Activated CD8-positive, alpha-beta memory T cell treated with anti-CD3 and anti-CD28 coated beads, Interleukin-2, amount 50 U/mL, for 48 hours (primary cell): Measurements from ENCODE around the gene AKR1A1.
"Not testable (repeated sequence)": the region's sequence is repeated elsewhere in the genome, so short reads cannot be mapped to it uniquely, and the experiment has no call there.

Source experiments
- DNase-seq: peaks from one replicate; pipeline ENCODE4 v3.0.0-alpha.2; 2020

Gene AKR1A1

DNA sequence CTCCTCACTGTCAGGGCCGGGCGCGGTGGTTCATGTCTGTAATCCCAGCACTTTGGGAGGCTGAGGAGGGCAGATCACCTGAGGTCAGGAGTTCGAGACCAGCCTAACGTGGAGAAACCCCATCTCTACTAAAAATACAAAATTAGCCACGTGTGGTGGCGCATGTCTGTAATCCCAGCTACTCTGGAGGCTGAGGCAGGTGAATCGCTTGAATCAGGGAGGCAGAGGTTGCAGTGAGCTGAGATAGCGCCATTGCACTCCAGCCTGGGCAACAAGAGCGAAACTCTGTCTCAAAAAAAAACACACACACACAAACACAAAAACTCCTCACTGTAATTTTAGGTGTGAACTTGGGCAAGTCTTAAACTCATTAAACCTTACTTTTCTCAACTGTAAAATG is 26.7 kb upstream of the AKR1A1 start:
- not testable (repeated sequence) for DNase-seq

DNA sequence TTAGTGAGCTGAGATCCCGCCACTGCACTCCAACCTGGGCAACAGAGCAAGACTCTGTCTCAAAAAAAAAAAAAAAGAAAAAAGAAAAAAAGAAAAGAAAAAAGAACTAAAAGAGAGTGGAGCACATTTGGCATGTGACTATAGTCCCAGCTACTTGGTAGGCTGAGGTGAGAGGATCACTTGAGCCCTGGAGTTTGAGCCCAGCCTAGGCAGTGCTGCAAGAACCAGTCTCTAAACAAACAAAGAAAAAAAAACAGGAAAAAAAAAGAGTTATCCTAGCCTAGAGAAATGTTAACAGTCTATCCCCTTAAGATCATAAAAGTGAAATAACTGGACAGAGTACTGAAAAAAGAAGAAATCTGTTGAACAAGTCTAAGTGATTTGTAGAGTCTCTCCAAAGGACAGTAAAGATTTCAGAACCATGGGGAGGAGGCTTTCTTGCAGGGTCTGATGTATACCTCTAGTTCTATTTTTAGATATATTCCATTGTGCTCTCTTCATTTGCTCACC is 24.4 kb upstream of the AKR1A1 start:
- no peak for DNase-seq

DNA sequence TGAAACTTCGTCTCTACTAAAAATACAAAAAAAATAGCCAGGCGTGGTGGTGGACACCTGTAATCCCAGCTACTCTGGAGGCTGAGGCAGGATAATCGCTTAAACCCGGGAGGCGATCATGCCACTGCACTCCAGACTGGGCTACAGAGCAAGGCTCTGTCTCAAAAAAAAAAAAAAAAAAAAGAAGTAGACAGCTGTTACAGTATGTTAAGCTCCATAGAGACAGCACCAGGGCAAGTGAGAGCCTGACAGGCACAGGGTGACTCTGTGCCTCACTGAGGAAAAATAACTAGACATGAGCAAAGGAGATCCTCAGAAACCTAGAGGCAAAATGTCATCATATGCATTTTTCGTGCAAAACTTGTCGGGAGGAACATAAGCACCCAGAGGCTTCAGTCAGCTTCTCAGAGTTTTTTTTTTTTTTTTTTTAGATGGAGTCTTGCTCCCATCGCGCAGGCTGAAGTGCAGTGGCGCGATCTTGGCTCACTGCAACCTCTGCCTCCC is 19.9 kb upstream of the AKR1A1 start:
- no peak for DNase-seq

DNA sequence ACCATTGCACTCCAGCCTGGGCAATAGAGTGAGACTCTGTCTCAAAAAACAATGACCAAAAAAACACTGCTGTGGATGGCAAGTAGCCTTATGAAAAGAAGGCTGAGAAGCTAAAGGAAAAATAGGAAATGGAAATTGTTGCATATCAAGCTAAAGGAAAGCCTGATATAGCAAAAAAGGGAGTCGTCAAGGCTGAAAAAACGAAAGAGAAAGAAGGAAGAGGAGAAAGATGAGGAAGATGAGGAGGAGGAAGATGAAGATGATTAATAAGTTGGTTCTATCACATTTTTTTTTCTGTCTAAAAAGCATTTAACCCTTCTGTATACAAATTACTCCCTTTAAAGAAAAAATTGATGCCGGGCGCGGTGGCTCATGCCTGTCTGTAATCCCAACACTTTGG is 18.8 kb upstream of the AKR1A1 start:
- no peak for DNase-seq

DNA sequence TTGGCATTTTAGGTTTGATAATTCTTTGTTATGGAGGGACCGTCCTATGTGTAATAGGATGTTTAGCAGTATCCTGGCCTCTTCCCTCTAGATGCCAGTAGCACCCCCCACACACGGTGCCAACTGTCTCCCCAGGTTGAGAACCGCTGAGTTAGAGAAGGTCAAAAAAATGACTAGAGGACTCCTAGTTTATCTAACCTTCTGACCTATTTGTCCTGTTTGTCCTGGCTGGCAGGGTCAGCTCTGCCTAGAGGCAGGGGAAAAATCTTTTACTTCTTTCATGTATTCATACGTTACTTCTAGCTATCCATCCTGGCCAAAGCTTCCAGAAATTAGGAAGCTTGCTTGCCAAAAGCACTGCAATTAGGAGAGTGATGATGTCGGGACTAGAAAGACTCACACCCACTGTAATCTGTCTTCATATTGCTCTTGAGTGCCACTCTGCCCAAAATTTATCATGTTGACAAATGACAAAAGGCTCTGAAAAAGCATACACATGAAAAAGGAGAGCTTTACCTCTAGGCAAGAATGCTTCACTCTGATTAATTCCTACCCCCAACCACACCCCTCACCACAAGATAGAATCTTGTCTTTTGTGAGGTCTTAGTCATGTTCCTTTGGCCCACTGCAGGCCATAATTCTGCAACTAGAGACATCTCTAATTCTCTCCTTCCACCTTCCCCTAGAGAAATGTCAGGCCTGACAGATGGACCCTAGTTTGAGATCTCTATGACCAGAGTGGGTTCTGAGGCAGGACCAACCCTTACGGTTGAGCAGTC is 14.4 kb upstream of the AKR1A1 start:
- no peak for DNase-seq

DNA sequence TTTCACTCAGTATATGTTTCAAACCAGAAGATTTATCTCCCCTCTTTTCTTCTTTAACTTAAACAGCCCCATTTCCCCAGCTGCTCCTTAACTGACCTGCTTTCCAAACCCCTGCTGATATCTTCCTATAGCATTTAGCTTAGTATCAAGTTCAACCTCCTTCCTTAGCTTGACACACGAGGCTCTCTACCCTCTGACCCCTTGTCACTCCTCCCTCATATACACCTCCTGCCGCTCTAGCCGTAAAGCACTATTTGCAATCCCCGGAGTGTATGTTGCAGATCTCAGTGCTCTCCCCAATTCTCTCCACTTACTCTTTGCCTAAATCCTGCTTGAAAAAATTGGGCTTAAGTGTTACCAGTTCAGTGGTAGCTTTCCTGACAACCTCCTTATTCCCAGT is 13.7 kb upstream of the AKR1A1 start:
- no peak for DNase-seq

DNA sequence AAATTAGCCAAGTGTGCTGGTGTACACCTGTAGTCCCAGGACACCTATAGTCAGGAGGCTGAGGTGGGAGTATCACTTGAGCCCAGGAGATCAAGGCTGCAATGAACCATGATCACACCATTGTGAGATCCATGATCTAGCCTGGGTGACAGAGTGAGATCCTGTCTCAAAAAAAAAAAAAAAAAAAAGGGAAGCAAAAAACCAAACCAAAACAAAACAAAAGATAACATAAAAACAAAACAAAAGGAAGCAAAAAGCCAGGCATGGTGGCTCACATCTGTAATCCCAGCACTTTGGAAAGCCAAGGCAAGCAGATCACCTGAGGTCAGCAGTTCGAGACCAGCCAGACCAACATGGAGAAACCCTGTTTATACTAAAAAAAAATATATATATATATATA is 9.4 kb upstream of the AKR1A1 start:
- DNase-seq = no peak

DNA sequence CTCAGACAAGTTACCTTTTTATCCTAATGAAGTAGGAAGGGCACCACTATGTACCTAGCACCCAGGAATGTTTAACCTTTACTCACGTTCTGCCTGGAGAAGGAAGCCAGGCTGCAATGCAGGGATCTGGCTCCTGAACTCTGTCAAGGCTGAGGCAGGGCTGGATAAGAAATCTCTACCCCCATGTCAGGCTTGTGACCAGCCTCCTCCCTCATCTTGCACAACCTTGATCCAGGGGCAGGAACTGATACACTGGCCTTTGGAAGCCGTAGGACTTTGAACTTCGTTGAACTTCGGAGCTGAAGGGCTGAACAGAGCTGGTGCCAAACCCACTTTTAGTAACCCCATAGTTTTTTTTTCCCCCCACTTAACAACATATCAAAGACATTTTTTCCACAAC is 8.0 kb upstream of the AKR1A1 start:
- DNase-seq = no peak

DNA sequence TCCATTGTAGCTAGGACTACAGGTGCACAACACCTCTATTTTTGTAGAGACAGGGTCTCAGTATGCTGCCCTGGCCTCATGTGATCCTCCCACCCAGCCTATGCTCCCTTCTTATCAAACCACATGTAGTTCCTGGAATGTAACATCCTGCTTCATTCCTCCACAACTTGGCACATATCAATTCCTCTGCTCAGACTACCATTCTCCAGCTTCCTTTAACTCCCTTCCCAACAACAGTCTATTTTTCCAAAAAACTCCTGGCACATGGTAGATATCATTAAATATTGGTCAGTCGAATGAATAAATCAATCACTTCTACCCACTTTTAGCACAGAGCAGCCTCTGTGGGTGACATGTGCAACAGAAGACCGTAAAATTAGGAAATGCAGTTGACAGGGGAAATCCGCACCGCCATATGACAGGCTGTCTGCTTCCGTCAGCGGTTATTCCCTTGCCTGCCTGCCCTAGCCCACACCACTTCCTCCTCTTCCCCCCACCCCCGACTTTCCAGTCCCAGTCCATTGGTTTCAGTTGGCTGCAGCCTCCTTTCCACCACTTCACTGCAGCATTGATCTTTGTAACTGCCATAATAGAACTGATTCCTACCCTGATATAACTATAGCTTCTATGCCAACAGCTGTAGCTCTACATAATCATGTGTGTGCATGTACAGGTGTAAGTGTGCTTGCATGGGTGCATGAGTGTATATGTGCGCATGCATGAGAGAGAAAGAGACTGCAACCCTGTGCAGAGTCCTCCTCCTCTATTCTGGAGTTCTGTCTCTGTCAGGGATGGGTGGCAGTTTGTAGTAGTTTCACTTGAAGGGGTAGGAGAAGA is 6.8 kb upstream of the AKR1A1 start:
- DNase-seq = peak; percentile 78

DNA sequence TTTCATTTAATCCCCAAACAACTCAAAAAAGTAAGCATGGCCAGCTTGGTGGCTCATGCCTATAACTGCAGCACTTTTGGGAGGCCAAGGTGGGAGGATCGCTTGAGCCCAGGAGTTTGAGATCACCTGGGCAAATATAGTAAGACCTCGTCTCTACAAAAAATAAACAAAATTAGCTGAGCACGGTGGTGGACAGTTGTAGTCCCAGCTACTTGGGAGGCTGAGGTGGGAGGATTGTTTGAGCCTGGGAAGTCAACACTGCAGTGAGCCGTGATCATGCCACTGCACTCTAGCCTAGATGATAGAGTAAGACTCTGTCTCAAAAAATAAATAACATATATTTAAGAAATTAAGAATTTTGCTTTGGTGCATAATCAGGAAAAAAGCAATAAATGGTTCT is 6.1 kb upstream of the AKR1A1 start:
- DNase-seq = no peak

DNA sequence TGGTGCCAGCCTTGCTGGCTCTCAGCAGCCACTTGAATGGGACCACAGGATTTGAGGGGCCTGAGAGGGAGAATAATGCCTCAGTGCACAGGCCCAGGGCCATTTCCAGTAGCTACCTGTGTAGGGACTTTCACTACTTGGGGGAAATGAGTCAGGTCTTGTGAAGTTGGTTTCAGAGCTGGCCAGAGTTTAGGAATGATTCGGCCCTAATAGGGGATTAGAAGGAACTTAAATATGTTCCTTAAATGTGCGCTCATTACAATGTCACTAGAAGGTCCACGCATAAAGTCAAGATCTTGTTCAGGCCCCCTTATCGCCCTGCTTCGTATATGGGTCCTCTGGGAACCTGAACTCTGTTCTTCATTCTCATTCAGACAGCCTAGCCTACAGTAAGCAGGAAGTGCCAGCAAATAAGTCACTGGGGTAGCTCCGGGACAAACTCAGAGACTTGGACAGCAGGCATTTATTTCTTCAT is 5.6 kb upstream of the AKR1A1 start:
- peak; percentile 57 for DNase-seq

DNA sequence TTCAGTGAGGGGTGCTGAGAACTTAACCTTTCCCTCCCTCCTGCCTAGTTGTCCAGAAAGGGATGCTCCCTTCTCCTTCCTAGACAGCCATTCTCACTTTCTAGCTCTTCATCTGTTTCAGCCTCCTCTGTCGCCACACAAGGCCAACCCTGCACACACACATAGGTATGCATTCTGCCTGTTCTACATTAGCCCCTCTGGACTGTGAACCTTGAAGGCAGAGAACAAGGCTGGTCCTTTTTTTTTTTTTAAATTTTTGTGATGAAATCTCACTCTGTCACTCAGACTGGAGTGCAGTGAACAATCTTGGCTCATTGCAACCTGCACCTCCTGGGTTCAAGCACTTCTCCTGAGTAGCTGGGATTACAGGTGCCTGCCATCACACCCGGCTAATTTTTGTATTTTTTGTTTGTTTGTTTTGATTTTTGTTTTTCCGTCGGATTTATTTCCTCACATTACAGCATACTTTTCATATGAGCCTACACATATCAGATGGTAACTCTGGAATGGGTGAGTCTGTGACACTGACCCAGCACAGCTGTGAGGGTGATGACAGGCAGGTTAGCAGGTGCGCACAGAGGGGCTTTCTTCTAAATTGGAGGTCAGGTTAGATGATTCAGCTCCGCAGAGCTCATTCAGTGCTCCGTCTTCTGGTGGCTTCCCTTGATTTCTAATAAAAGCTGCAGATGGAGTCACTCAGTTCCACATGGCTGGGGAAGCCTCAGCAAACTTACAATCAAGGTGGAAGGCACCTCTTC is 4.9 kb upstream of the AKR1A1 start:
- no peak for DNase-seq

DNA sequence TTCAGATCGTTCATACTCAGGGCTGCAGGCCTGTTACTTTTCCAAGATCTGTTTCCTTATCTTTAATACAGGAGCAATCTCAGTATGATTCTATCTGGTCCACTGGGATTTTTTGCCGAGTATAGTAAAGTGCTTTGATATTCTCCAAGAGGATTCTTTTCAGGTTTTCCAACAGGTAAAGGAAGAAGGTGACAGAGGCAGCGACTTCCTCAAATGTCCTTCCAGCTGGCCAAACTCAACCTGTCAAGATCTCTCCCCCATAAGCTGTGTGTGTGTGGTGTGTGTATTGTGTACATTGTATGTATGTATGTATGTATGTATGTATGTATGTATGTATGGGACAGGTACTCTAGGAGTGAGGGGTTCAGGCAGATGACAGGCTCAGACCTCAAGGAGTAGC is 1.1 kb downstream of the AKR1A1 start:
- DNase-seq = no peak

DNA sequence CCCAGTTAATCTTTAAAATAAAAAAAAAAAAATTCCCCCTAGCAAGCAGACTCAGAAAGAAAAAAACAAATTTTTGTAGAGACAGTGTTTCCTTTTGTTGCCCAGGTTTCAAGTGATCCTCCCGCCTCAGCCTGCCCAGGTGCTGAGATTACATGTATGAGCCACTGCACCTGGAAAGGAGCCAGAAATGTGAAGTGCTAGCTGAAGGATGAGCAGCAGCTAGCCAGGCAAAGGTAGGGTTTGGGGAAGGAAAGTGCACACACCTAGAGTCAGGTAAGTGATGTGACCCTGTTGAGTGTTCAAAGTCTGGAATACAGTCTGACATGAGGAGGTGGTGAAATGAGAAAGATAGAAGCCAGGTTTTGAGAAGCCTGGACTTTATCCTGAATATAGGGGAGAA is 1.7 kb downstream of the AKR1A1 start:
- no peak for DNase-seq

DNA sequence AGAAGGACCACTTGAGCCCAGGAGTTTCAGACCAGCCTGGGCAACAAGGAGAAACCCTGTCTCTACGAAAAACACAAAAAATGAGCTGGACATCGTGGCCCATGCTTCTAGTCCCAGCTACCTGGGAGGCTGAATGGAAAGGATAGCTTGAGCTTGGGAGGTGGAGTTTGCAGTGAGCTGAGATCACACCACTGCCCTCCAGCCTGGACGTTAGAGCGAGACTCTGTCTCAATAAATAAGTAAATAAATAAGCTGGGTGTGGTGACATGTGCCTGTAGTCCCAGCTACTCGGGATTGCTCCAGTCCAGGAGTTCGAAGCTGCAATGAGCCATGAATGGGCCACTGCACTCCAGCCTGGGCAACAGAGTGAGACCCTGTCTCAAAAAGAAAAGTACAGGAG is 3.6 kb downstream of the AKR1A1 start:
- no peak for DNase-seq

DNA sequence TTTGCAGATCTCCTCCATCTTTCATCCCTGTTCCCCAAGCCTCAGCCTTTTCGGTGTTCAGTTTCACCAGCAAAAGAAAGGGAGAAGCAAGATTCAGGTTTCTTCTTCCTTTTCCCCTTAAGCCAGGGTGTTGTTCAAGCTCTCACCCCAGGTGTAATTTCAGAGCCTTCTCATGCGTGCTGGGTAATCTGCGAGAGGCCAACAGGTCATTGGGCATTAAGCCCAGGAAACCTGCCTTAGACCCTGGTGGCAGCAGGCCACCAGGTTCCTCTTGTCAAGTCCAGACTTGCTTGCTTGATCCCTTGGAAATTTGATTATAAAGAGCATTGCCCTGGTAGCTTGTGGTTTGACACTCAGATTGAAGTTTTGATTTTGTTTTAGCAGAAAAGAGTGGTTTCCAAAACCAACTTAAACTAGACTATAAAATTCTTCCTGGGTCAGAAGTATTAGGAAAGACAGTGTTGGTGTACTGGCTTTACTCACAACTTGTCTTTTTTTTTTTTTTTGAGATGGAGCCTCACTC is 6.9 kb downstream of the AKR1A1 start:
- DNase-seq = no peak

DNA sequence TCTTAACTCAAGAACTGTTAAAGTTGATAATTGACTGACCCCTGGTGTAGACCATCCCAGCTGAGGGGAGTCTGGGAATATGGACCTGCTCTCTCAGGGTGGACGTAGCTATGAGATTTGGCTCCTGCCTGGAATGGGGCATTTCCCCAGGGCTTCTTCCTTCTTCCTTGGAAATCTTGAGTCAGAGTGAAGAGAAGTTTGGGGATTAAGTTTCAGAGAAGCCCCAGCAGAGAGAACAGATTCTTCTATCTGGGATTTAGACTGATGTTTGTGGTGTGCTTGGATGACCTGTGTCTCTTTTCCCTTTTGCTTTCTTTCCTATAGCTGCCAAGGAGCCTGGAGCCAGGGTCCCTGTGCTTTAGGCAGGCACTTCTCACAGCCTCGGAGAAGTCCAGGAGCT is 13.2 kb downstream of the AKR1A1 start:
- no peak for DNase-seq

DNA sequence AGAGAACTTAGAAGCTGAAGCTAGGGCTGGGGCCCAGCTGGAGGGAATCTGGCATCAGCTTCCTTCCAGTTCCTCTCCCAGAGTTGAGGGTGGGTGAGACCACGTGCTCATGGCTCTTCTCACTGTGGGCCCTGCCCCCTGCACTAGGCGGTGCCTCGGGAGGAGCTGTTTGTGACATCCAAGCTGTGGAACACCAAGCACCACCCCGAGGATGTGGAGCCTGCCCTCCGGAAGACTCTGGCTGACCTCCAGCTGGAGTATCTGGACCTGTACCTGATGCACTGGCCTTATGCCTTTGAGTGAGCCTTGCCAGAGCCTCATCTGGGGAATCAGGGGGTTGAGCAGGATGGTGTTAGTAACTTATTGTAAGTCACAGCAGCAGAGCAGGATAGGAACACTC is 16.1 kb downstream of the AKR1A1 start:
- DNase-seq = no peak

DNA sequence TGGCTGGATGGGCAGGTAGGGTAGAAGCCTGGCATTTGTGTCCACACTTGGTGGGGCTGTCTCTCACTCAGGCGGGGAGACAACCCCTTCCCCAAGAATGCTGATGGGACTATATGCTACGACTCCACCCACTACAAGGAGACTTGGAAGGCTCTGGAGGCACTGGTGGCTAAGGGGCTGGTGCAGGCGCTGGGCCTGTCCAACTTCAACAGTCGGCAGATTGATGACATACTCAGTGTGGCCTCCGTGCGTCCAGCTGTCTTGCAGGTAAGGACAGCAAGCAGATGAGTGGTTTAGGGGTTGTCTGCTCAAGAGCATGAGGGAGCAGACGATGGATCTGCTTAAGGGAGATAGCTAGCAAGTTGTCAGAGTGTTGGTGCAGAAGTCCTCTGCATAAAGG is 17.3 kb downstream of the AKR1A1 start:
- DNase-seq = no peak

DNA sequence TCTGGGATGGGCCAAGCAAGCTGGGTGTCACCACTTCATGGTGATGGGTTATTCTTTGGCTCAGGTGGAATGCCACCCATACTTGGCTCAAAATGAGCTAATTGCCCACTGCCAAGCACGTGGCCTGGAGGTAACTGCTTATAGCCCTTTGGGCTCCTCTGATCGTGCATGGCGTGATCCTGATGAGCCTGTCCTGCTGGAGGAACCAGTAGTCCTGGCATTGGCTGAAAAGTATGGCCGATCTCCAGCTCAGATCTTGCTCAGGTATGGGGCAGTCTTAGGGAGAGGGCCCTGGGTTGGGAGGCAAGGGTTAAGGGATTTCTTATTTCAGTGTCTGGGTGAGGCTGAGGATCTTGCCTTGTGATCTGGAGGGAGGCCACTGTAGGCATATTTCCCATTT is 17.8 kb downstream of the AKR1A1 start:
- no peak for DNase-seq

DNA sequence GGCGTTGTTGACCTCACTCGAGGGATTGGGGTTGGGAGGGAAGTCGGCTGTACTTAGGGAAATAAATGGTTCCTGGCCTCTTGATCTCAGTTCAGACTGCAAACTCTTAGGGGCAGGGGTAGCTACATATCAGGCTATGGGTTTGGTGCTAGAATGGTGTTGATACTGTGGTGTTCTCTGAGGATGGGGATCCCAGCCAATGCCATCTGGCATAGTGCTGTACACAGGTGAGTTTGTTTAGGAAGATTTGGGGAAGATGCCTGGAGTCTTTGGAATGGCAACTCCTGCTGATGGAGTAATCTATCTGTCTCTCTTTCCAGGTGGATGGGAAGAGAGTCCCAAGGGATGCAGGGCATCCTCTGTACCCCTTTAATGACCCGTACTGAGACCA is 18.9 kb downstream of the AKR1A1 start:
- no peak for DNase-seq

DNA sequence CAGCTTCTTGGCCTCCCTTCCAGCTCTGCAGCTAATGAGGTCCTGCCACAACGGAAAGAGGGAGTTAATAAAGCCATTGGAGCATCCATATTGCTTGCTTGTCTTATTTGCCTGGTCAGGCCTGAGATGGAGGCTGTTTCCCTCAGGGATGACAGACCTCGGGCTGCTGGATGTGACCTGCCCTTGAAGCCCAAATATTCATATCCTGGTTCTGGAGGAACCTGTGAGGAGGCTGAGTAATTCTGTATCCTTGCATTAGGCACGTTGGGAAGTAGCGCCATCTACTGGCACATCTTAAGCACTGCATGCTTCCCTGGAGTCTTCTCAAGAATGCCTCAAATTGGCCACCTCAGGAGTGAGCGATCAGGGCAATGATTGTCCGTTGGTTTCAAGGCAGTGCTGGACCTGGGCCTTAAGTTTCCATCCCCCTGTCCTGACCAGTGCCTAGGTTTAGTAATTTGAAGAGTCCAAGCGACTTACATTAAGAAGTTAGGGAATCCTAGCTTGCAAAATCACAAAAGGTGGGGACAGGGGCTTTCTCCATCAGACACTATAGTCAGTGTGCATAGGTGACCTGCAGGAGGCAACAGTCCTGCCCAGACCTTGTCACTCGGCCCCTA is 19.4 kb downstream of the AKR1A1 start:
- peak; percentile 81 for DNase-seq
